ENCODE data around the gene SHOC2.

The SHOC2 gene

GRCh38 chr10:111035542-111035941 is 116.1 kb downstream of the SHOC2 start:
- no peak overlapping the region for H3K27ac ChIP-seq
- TF ChIP-seq, protein P1, sequence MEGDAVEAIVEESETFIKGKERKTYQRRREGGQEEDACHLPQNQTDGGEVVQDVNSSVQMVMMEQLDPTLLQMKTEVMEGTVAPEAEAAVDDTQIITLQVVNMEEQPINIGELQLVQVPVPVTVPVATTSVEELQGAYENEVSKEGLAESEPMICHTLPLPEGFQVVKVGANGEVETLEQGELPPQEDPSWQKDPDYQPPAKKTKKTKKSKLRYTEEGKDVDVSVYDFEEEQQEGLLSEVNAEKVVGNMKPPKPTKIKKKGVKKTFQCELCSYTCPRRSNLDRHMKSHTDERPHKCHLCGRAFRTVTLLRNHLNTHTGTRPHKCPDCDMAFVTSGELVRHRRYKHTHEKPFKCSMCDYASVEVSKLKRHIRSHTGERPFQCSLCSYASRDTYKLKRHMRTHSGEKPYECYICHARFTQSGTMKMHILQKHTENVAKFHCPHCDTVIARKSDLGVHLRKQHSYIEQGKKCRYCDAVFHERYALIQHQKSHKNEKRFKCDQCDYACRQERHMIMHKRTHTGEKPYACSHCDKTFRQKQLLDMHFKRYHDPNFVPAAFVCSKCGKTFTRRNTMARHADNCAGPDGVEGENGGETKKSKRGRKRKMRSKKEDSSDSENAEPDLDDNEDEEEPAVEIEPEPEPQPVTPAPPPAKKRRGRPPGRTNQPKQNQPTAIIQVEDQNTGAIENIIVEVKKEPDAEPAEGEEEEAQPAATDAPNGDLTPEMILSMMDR (conservative IDR thresholded peaks at IDR 0.05): no peak
- no peak for TF ChIP-seq ZFX (IDR thresholded peaks at IDR 0.05)

GRCh38 chr10:111037858-111038257 is 118.5 kb downstream of the SHOC2 start:
- H3K27ac ChIP-seq: no peak overlapping the region
- no peak for TF ChIP-seq ZFX (IDR thresholded peaks at IDR 0.05)
- TF ChIP-seq, protein P1 (conservative IDR thresholded peaks at IDR 0.05): peak; percentile 39

DNA sequence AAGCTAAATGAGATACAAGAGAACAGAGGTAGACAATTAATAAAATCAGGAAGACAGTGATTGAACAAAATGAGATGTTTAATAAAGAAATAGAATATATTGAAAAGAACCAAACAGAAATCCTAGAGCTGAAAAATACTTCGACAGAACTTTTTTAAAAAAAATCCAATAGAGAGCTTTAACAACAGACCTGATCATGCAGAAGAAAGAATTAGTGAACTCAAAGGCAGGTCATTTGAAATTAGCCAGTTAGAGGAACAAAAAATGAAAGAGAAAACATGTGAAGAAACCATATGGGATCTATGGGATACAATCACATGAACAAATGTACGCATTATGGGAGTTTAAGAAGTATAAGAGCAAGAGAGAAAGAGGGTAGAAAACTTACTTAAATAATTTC is 120.1 kb downstream of the SHOC2 start:
- TF ChIP-seq ZFX (IDR thresholded peaks at IDR 0.05): no peak
- TF ChIP-seq, protein P1 (conservative IDR thresholded peaks at IDR 0.05): no peak

GRCh38 chr10:111057006-111057405 is 137.6 kb downstream of the SHOC2 start:
- no peak for TF ChIP-seq ZFX (IDR thresholded peaks at IDR 0.05)
- TF ChIP-seq, protein P1 (conservative IDR thresholded peaks at IDR 0.05): no peak
- no peak overlapping the region for H3K27ac ChIP-seq

More for the DNA sequence above, 120.1 kb downstream of the SHOC2 start:
- no peak overlapping the region for H3K27ac ChIP-seq
